ENCODE data around the gene ADCK1. TPM values are rescaled to one million over a fixed set of nuclear protein-coding genes. Genes with fewer than 3 reads are reported as not detected.
"Not testable (repeated sequence)": the region's sequence is repeated elsewhere in the genome, so short reads cannot be mapped to it uniquely, and the experiment has no call there.

ADCK1 gene
- total RNA-seq, 1 donor from 2014 or later, result 3.9 TPM

GRCh38 chr14:77918448-77918847 is 118.5 kb downstream of the ADCK1 start:
- Mint-ChIP-seq H3K4me1 (ENCODE audit: low read depth) (no peaks in the 10 kb centered on the region), H3K27ac (no peak overlapping the region), H3K4me3 (no peak overlapping the region), H3K36me3 (ENCODE audit: low read depth) (no peaks in the 10 kb centered on the region), H3K27me3 (ENCODE audit: insufficient read depth) (peaks cover 2% of the 10 kb centered on the region), H3K9me3 (peaks cover 5% of the 10 kb centered on the region)
- intact Hi-C loops (cut with micrococcal nuclease), result no loop called here
- DNase-seq (ENCODE audit: low spot score), result no peak

GRCh38 chr14:77920312-77920711 is 120.4 kb downstream of the ADCK1 start:
- Mint-ChIP-seq H3K9me3 (peaks cover 5% of the 10 kb centered on the region), H3K4me3 (no peak overlapping the region), H3K27me3 (ENCODE audit: insufficient read depth) (peaks cover 2% of the 10 kb centered on the region), H3K27ac (no peak overlapping the region), H3K4me1 (ENCODE audit: low read depth) (no peaks in the 10 kb centered on the region), H3K36me3 (ENCODE audit: low read depth) (no peaks in the 10 kb centered on the region)
- intact Hi-C loops (cut with micrococcal nuclease), result no loop called here
- DNase-seq (ENCODE audit: low spot score), result no peak

- no peak overlapping the region for H3K4me3 Mint-ChIP-seq
- H3K27ac Mint-ChIP-seq, result no peak overlapping the region
- peaks cover 2% of the 10 kb centered on the region for H3K27me3 Mint-ChIP-seq (ENCODE audit: insufficient read depth)
- no peaks in the 10 kb centered on the region for H3K36me3 Mint-ChIP-seq (ENCODE audit: low read depth)
- no peak for DNase-seq (ENCODE audit: low spot score)
- no peaks in the 10 kb centered on the region for H3K4me1 Mint-ChIP-seq (ENCODE audit: low read depth)
- intact Hi-C loops (cut with micrococcal nuclease), result no loop called here
- peaks cover 5% of the 10 kb centered on the region for H3K9me3 Mint-ChIP-seq
These were observed 121.9 kb downstream of the ADCK1 start for GRCh38 chr14:77921818-77922217.

DNA sequence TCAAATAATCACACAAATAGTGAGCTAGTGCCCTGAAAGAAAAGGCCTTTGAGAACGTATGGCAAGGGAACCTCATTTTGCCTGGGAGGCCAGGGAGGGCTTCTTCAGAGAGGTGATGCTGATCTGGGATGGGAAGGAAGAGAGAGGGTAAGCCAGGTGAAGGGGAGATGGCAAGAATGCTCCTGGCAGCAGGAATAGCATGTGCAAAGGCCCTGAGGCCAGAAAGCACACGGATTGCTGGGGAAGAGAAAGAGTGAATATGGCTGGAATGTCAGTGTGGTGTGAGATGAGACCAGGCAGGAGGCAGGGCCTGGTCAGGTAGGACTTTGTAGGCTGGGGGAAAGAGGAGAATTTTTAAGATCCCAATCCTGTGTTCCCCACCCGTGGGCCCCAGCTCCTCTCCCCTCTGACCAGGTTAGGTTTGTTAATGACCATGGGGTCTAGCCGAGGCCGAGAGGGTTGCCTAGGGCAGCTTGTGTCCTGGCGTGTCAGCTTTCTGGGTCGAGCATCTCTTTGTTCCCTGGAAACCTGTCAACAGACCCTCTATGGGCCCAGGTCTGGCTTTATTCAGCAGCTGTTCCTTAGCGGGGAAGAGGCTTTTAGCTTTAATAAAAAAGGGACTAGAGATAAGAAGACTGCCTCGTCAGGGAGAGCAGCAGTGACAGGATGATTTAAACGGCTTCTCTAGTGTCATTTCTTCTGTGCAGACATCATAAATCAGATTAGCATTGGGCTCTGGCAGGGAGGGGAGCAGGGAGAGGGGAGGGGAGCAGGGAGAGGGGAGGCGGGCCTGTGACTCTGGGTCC is 123.4 kb downstream of the ADCK1 start:
- Mint-ChIP-seq H3K9me3 (peaks cover 5% of the 10 kb centered on the region), H3K4me3 (no peak overlapping the region), H3K36me3 (ENCODE audit: low read depth) (no peaks in the 10 kb centered on the region), H3K27me3 (ENCODE audit: insufficient read depth) (no peaks in the 10 kb centered on the region), H3K27ac (no peak overlapping the region), H3K4me1 (ENCODE audit: low read depth) (no peaks in the 10 kb centered on the region)
- intact Hi-C loops (cut with micrococcal nuclease), result no loop called here
- no peak for DNase-seq (ENCODE audit: low spot score)

DNA sequence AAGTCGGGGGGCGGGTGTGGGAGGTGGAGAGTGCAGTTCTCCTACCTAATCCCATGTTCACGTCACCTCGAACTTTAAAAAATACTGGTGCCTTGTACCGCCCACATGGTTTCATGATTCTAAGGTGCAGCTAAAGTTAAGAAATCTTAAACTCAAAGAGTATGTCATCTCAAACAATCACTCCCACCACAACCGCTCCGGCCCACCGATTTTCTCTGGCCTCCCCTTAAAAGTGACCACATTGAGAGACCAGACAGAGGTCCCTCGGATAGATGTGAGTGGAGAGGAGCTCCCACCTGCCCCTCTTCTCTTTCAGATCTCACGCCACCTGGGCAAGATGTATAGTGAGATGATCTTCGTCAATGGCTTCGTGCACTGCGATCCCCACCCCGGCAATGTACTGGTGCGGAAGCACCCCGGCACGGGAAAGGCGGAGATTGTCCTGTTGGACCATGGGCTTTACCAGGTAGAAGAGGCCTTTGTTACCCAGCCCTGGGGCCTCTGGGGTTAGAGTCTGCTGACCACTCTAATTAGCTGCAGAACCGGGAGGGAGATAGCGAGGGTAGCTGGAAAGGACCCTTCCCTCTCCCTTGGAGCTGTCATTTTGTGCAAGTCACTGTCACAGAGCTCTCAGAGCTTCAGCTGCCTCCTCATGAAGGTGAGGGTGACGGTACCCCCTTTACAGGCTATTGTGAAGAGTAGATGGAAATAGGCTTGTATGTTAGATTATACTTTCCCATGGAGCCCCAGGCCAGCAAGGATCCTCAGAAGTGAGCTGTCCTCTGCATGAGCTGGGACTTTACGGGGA is 124.4 kb downstream of the ADCK1 start:
- Mint-ChIP-seq H3K36me3 (ENCODE audit: low read depth) (no peaks in the 10 kb centered on the region), H3K4me1 (ENCODE audit: low read depth) (no peaks in the 10 kb centered on the region), H3K27ac (no peak overlapping the region), H3K9me3 (peaks cover 5% of the 10 kb centered on the region), H3K27me3 (ENCODE audit: insufficient read depth) (no peaks in the 10 kb centered on the region), H3K4me3 (no peak overlapping the region)
- DNase-seq (ENCODE audit: low spot score), result no peak
- intact Hi-C loops (cut with micrococcal nuclease), result no loop called here

GRCh38 chr14:77926942-77927341 is 127.0 kb downstream of the ADCK1 start:
- intact Hi-C loops (cut with micrococcal nuclease), result no loop called here
- H3K4me3 Mint-ChIP-seq, result no peak overlapping the region
- no peaks in the 10 kb centered on the region for H3K4me1 Mint-ChIP-seq (ENCODE audit: low read depth)

DNA sequence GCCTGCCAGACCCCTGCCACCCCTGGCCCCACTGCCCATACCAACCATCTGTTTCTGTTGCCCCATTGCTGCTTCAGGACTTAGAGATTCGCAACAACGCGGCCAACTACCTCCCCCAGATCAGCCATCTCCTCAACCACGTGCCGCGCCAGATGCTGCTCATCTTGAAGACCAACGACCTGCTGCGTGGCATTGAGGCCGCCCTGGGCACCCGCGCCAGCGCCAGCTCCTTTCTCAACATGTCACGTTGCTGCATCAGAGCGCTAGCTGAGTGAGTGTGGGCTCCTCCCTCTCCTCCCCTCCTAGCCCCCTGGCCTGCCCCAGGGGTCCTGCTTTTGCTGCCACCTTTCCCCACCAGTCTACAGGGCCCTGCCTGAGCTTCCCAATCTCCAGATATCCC is 131.5 kb downstream of the ADCK1 start:
- no peak for DNase-seq (ENCODE audit: low spot score)
- no peaks in the 10 kb centered on the region for H3K27me3 Mint-ChIP-seq (ENCODE audit: insufficient read depth)
- peaks cover 32% of the 10 kb centered on the region for H3K9me3 Mint-ChIP-seq
- no peak overlapping the region for H3K4me3 Mint-ChIP-seq
- intact Hi-C loops (cut with micrococcal nuclease), result no loop called here
- no peaks in the 10 kb centered on the region for H3K4me1 Mint-ChIP-seq (ENCODE audit: low read depth)
- H3K27ac Mint-ChIP-seq, result no peak overlapping the region
- no peaks in the 10 kb centered on the region for H3K36me3 Mint-ChIP-seq (ENCODE audit: low read depth)

More at GRCh38 chr14:77926942-77927341, 127.0 kb downstream of the ADCK1 start:
- Mint-ChIP-seq H3K27me3 (ENCODE audit: insufficient read depth) (no peaks in the 10 kb centered on the region), H3K27ac (no peak overlapping the region), H3K9me3 (no peaks in the 10 kb centered on the region), H3K36me3 (ENCODE audit: low read depth) (no peaks in the 10 kb centered on the region)
- DNase-seq (ENCODE audit: low spot score), result no peak

- no peaks in the 10 kb centered on the region for H3K36me3 Mint-ChIP-seq (ENCODE audit: low read depth)
These were observed 136.3 kb downstream of the ADCK1 start for GRCh38 chr14:77936138-77936639.

GRCh38 chr14:77947372-77947771 is 147.5 kb downstream of the ADCK1 start:
- Mint-ChIP-seq H3K9me3 (peaks cover 18% of the 10 kb centered on the region), H3K4me1 (ENCODE audit: low read depth) (no peaks in the 10 kb centered on the region), H3K27me3 (ENCODE audit: insufficient read depth) (peaks cover 5% of the 10 kb centered on the region), H3K4me3 (no peak overlapping the region), H3K36me3 (ENCODE audit: low read depth) (peaks cover 1% of the 10 kb centered on the region), H3K27ac (no peak overlapping the region)
- intact Hi-C loops (cut with micrococcal nuclease), result no loop called here
- DNase-seq (ENCODE audit: low spot score), result no peak

More at GRCh38 chr14:77936138-77936639, 136.3 kb downstream of the ADCK1 start:
- H3K4me1 Mint-ChIP-seq (ENCODE audit: low read depth), result no peaks in the 10 kb centered on the region
- intact Hi-C loops (cut with micrococcal nuclease), result no loop called here
- H3K27me3 Mint-ChIP-seq (ENCODE audit: insufficient read depth), result no peaks in the 10 kb centered on the region
- DNase-seq (ENCODE audit: low spot score), result no peak
- H3K4me3 Mint-ChIP-seq, result no peak overlapping the region
- no peak overlapping the region for H3K27ac Mint-ChIP-seq
- H3K9me3 Mint-ChIP-seq, result peaks cover 41% of the 10 kb centered on the region

DNA sequence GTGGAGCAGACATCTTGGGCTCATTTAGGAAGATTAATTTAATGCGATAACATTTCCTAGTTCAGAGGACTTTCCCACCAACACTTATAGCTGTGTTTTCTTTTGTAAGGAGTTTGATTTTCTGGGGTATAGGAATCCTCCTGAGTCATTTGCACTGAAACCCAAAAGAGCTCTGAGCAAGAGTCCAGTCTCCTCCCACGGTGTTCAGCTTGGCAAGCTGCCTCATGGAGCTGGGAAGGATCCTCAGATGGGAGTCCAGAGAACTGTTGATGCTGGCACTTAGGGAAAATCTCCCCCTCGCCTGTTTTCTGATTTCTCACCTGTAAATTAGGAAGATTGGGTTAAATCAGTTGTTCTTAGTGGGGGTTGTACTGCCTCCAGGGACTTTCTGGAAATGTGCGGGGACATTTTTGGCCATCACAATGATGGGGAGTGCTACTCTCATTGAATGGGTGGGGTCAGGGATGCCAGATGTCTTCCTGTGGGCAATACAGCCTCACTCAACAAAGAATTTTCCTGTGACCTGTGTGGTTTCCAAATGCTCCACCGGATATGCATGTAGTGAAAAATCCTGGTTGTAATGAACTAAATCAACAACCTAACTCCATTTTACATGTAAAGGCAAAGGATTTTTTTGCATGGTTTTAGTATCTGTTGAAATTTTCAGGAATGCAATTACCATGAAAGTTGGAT is 150.6 kb downstream of the ADCK1 start:
- Mint-ChIP-seq H3K4me1 (ENCODE audit: low read depth) (no peaks in the 10 kb centered on the region), H3K27ac (no peak overlapping the region), H3K4me3 (no peak overlapping the region), H3K36me3 (ENCODE audit: low read depth) (peaks cover 1% of the 10 kb centered on the region), H3K27me3 (ENCODE audit: insufficient read depth) (peaks cover 8% of the 10 kb centered on the region), H3K9me3 (peaks cover 18% of the 10 kb centered on the region)
- DNase-seq (ENCODE audit: low spot score), result no peak
- intact Hi-C loops (cut with micrococcal nuclease), result no loop called here

DNA sequence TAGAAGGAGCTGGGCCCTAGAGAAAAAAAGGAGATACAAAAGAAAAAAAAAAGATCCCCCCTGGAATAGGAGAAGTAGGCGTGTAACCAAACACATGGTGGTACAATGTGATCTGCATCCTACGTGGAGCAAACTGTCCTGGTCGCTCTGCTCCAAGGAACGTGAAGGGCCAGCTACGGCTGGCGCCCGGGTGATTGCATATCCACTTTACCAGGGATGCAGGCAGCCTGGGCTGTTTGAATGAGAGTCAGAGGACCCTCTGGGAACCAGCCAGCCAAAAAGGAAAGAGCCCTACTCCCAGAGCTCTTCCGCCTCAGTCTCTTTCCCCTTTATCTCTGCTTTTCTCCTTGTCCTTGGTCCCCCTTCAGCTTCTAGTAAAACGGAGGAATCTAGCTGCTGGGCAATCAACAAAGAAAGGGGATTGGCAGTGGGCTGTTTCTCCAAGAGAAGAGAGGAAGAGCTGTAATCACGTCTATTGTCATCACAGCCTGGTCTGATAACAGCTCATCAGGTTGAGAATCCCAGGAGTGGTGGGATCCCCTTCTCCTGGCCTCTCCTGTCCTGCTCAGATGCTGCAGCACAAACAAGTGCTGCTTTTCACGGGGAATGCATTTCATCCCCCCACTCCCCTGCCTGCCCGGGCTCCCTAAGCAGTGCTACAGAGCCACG is 156.0 kb downstream of the ADCK1 start:
- Mint-ChIP-seq H3K9me3 (no peaks in the 10 kb centered on the region), H3K36me3 (ENCODE audit: low read depth) (no peaks in the 10 kb centered on the region), H3K27me3 (ENCODE audit: insufficient read depth) (peaks cover 12% of the 10 kb centered on the region), H3K4me1 (ENCODE audit: low read depth) (no peaks in the 10 kb centered on the region), H3K27ac (no peak overlapping the region), H3K4me3 (no peak overlapping the region)
- DNase-seq (ENCODE audit: low spot score), result no peak
- intact Hi-C loops (cut with micrococcal nuclease), result no loop called here

GRCh38 chr14:77959686-77960085 is 159.8 kb downstream of the ADCK1 start:
- H3K4me1 Mint-ChIP-seq (ENCODE audit: low read depth); DNase-seq (ENCODE audit: low spot score); H3K27me3 Mint-ChIP-seq (ENCODE audit: insufficient read depth); H3K4me3 Mint-ChIP-seq; H3K9me3 Mint-ChIP-seq; intact Hi-C loops (cut with micrococcal nuclease); H3K36me3 Mint-ChIP-seq (ENCODE audit: low read depth); H3K27ac Mint-ChIP-seq: not testable (repeated sequence)
